Heart left ventricle (tissue), 16 donors: ENCODE measurements around the gene SETSIP. TPM values are rescaled to one million over a fixed set of nuclear protein-coding genes. Genes with fewer than 3 reads are reported as not detected.
A peak's percentile ranks its signal among the peaks of the same experiment; 100 is the strongest.

Experiments used
- ATAC-seq, 4 donors: fragments of 200-7000 bp; cut with Tn5 transposase; one replicate each; pipeline ENCODE4 v1.9.1; 2020 to 2022; ENCODE audit warnings: moderate library complexity in 4 of 4, mild to moderate bottlenecking in 3 of 4, moderate number of reproducible peaks in 1 of 4
- DNase-seq, 5 donors: peaks; one replicate each; pipeline ENCODE4 v3.0.0-alpha.2; 2020
- H3K27ac ChIP-seq, 12 donors: fragments of 200-600 bp; sonication (generic) in 4 of 12; one replicate each; pipeline versions ENCODE4 v1.5.0 to v1.8.0; 2016 to 2022; ENCODE audit warnings: mild to moderate bottlenecking in 2 of 12
- H3K27me3 ChIP-seq, 9 donors: fragments of 200-600 bp; sonication (generic) in 2 of 9; one replicate each; pipeline versions ENCODE4 v1.5.1 to v1.8.0; 2016 to 2022; ENCODE audit warnings: mild to moderate bottlenecking in 3 of 9
- H3K36me3 ChIP-seq, 9 donors: fragments of 200-600 bp; sonication (generic) in 2 of 9; one replicate each; pipeline versions ENCODE4 v1.5.0 to v1.8.0; 2018 to 2022; ENCODE audit warnings: mild to moderate bottlenecking in 2 of 9
- H3K4me1 ChIP-seq, 12 donors: fragments of 200-600 bp; sonication (generic) in 4 of 12; one replicate each; pipeline versions ENCODE4 v1.5.0 to v1.8.0; 2016 to 2022; ENCODE audit warnings: mild to moderate bottlenecking in 3 of 12
- H3K4me3 ChIP-seq, 12 donors: fragments of 200-600 bp; sonication (generic) in 4 of 12; one replicate each; pipeline versions ENCODE4 v1.5.0 to v1.8.0; 2017 to 2022; ENCODE audit warnings: mild to moderate bottlenecking in 9 of 12, moderate library complexity in 4 of 12
- H3K9me3 ChIP-seq, 12 donors: fragments of 200-600 bp; sonication (generic) in 4 of 12; one replicate each; pipeline versions ENCODE4 v1.5.0 to v1.8.0; 2016 to 2022; ENCODE audit warnings: mild to moderate bottlenecking in 1 of 12
- CTCF ChIP-seq, 12 donors: fragments of 200-600 bp; sonication (generic) in 4 of 12; IDR thresholded peaks; one replicate each; pipeline versions ENCODE4 v1.5.0 to v1.8.0; 2018 to 2022; ENCODE audit warnings: antibody characterized with exemption in 12 of 12, mild to moderate bottlenecking in 5 of 12
- POLR2A ChIP-seq, 2 donors: fragments of 450-650 bp; IDR thresholded peaks; one replicate each; pipeline ENCODE4 v1.6.1; 2017; ENCODE audit warnings: antibody characterized with exemption in 2 of 2, mild to moderate bottlenecking in 2 of 2, moderate library complexity in 2 of 2
- WGBS, 4 donors: extraction: QIAGEN DNeasy Blood & Tissue Kit in 2 of 4; methylation state at CpG; one replicate each; pipeline versions ENCODE4 v1.1.5 to v1.1.7; 2013 to 2018; 5-methylcytosine and 5-hydroxymethylcytosine counted together
- intact Hi-C, 10 donors: fragments of 100-400 bp; cut with DNase I; formaldehyde crosslinking; loops; one replicate each; pipeline versions ENCODE4 v1.11.1 to v1.14.2; 2022
- polyA plus RNA-seq, 2 donors: library from polyadenylated mRNA; stranded (reverse); fragments of 200-250 nt; gene quantifications; one replicate each; pipeline ENCODE4 v1.2.3, GENCODE V29; 2013
- total RNA-seq, 9 donors: library from RNA; depleted of rRNA in 2 of 9; stranded (reverse); fragments of >200 nt in 2 of 9; fragmentation: NEBNext Ultra II Directional in 3 of 9; extraction: Animal tissue kit (Norgen Biotek cat#: 25700) in 3 of 9; gene quantifications; one replicate each; pipeline versions ENCODE4 v1.1.0 to v1.2.4, GENCODE V29; 2016 to 2023
- donor health status: ischemic (EF 13 %, LVEDD 7.1; RV severe dilation, severe dysfunction).
- donor health status: healthy with polysubstance abuse.
- donor health status: DM: no; HTN: yes; CAD: no.
- donor health status: DM: no; HTN: no; CAD: no.
- donor health status: ischemic (EF 25% LVEDD 6.9; RV normal size, moderate dysfunction).
- donor health status: ischemic (EF 25% LVEDD 5.7; RV mildly dilated, moderate dysfunction).
- donor health status: healthy.
- donor health status: DM: yes; HTN: yes; CAD: no.
- donor health status: ischemic (EF 35%, LVEDD 5.7; RV mildly dilated, moderate dysfunction).
- donor health status: nonischemic (EF 11% LVEDD 7.7; RV severe dilation, severe dysfunction).
- donor health status: DM: yes; HTN: yes; CAD: no.
- donor health status: PGD.
- donor health status: ischemic (EF 29% LVEDD 5.4; RV normal size, mild dysfunction).
- donor health status: nonischemic (EF 23%, LVEDD 6.1; RV moderate dilation, normal function).

SETSIP gene
- total and polyA plus RNA-seq, 11 donors, result not detected

GRCh38 chr1:92108631-92109030, 33.4 kb upstream of the SETSIP start:
- DNase-seq (no peak), ATAC-seq (peak in 3 of 4 donors; percentile 42 to 60 (median 58))
- Histone ChIP-seq H3K27ac (no peak overlapping the region), H3K36me3 (peaks cover 0 to 14% (median 4%) of the 10 kb centered on the region in 9 donors), H3K9me3 (no peaks in the 10 kb centered on the region), H3K4me1 (peaks cover 0 to 13% (median 3%) of the 10 kb centered on the region in 12 donors), H3K4me3 (no peak overlapping the region), H3K27me3 (no peaks in the 10 kb centered on the region)
- TF ChIP-seq POLR2A (IDR thresholded peaks at IDR 0.05) (no peak), CTCF (IDR thresholded peaks at IDR 0.05) (no peak)
- intact Hi-C loops, result no loop called here
- 60 to 71% (median 66%) methylated on average over 2 of the region's 2 CpGs for WGBS, 4 donors

- 64 to 72% (median 70%) methylated on average over 3 of the region's 3 CpGs for WGBS, 4 donors
- TF ChIP-seq POLR2A (IDR thresholded peaks at IDR 0.05) (no peak), CTCF (IDR thresholded peaks at IDR 0.05) (no peak)
- Histone ChIP-seq H3K36me3 (peaks cover 0 to 28% (median 12%) of the 10 kb centered on the region in 9 donors), H3K9me3 (no peaks in the 10 kb centered on the region), H3K27ac (no peak overlapping the region), H3K4me1 (peaks cover 0 to 13% (median 3%) of the 10 kb centered on the region in 12 donors), H3K27me3 (no peaks in the 10 kb centered on the region), H3K4me3 (no peak overlapping the region)
- intact Hi-C loops, result no loop called here
- ATAC-seq, result no peak
- DNase-seq, result no peak
Observed at GRCh38 chr1:92105546-92106081, 30.4 kb upstream of the SETSIP start.

GRCh38 chr1:92096317-92096716, 21.1 kb upstream of the SETSIP start:
- ATAC-seq (peak in 1 of 4 donors; percentile 50), DNase-seq (no peak)
- Histone ChIP-seq H3K4me1 (peaks cover 0 to 6% (median 0%) of the 10 kb centered on the region in 12 donors), H3K4me3 (no peak overlapping the region), H3K9me3 (no peaks in the 10 kb centered on the region), H3K36me3 (peaks cover 0 to 10% (median 0%) of the 10 kb centered on the region in 9 donors), H3K27me3 (no peaks in the 10 kb centered on the region), H3K27ac (no peak overlapping the region)
- TF ChIP-seq POLR2A (IDR thresholded peaks at IDR 0.05) (no peak), CTCF (IDR thresholded peaks at IDR 0.05) (no peak)
- intact Hi-C loops, result no loop called here

- no peak for ATAC-seq
- no peak for TF ChIP-seq POLR2A (IDR thresholded peaks at IDR 0.05)
- no peak for TF ChIP-seq CTCF (IDR thresholded peaks at IDR 0.05)
- H3K4me3 ChIP-seq, result no peak overlapping the region
- DNase-seq, result no peak
- H3K9me3 ChIP-seq, result no peaks in the 10 kb centered on the region
- H3K27me3 ChIP-seq, result no peaks in the 10 kb centered on the region
- peaks cover 0 to 6% (median 0%) of the 10 kb centered on the region in 12 donors for H3K4me1 ChIP-seq
- WGBS, 4 donors, result 90 to 97% (median 93%) methylated on average over 5 of the region's 5 CpGs
- H3K36me3 ChIP-seq, result peaks cover 0 to 10% (median 0%) of the 10 kb centered on the region in 9 donors
- no peak overlapping the region for H3K27ac ChIP-seq
- intact Hi-C loops, result no loop called here
Observed at GRCh38 chr1:92095874-92096273, 20.7 kb upstream of the SETSIP start.
